SIG-M5 (cell line): ENCODE results near the gene KPRP.

Source experiments
- DNase-seq: peaks from one replicate; lab custom pipeline; 2025; lab: John Stamatoyannopoulos, UW

Gene KPRP

GRCh38 chr1:152757747-152758146 is at the start of gene KPRP:
KPRP (plus strand) TSS chr1:152758025; CDS start chr1:152759589, 1,564 bp downstream.
- DNase-seq, result no peak

- DNase-seq, result no peak
These were observed 39.6 kb upstream of the KPRP start for GRCh38 chr1:152718238-152718637.

- DNase-seq, result no peak
These were observed 32.6 kb upstream of the KPRP start for GRCh38 chr1:152725261-152725660.

- DNase-seq, result no peak
These were observed 28.8 kb upstream of the KPRP start for GRCh38 chr1:152728986-152729385.

DNA sequence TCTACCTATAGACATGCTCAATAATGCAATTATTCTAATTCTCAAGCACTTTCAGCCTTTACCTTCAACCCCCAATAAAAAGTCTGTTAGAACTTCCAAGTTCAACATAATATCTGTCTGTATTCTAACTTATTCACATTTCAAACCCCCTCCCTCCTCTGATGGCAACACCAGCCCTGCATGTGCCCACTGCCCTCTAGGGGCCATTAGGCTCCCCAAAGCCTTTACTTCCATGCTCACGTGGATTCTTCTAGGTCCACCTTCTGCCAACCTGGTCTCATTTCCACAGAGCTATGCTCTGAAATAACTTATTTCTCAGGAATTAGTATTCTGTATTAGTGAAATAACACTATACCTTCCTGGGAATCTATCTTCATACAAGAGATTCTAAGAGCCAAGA is 22.2 kb upstream of the KPRP start:
- DNase-seq, result no peak

DNA sequence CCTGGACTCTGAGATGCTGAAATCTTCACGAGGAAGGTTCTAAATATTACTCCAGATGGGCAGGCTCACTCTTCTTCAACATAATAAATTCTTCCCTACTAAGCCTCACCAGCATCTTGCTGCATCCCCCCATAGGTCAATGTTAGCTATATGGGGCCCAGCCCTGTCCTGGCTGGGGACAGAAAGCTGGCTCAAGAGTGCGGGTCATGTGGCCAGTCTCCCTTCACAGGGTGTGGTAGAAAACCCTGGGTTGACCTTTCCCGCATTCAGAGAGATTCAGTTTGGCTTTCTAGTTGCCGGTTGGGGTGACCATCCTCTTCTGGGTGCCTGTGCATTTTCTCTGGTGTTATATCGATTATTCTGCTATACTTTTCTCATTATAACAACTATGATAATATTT is 19.8 kb upstream of the KPRP start:
- DNase-seq, result no peak

DNA sequence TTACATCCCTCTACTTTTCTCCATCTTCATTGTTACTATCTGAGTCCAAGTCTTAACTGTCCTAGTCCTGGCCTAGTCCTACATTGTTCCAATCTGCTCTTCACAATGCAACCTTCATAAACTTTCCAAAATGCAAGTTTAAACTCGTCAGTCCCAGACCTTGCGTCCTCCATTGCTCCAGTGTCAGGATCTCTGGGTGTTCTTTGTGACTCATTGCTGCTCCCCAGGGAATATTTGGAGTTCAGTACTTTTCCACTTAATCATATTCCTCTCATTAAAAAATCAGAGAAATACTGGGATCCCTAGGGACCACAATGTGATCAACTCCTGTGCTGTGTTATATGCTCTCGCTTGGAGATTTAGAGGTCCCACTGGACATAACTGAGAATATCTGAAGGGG is 18.0 kb upstream of the KPRP start:
- no peak for DNase-seq

- DNase-seq, result no peak
These were observed 16.2 kb upstream of the KPRP start for GRCh38 chr1:152741656-152742055.

- no peak for DNase-seq
These were observed 14.3 kb upstream of the KPRP start for GRCh38 chr1:152743371-152744145.

- no peak for DNase-seq
These were observed 12.5 kb upstream of the KPRP start for GRCh38 chr1:152745289-152745704.

- no peak for DNase-seq
These were observed 11.9 kb upstream of the KPRP start for GRCh38 chr1:152745765-152746444.

DNA sequence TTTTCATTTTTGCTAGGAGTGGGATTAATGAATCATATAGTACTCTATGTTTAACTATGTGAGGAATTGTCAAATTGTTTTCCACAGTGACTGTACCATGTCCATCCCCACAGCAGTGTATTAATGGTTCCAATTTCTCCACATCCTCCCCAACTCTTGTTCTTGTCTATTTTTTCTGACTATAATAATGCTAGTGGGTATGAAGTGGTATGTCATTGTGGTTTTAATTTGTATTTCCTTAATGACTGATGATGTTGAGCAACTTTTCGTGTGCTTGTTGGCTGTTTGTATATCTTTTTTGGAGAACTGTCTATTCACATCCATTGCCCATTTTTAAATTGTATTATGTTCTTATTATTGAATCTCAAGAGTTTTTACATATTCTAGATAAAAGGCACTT is 10.0 kb upstream of the KPRP start:
- no peak for DNase-seq

DNA sequence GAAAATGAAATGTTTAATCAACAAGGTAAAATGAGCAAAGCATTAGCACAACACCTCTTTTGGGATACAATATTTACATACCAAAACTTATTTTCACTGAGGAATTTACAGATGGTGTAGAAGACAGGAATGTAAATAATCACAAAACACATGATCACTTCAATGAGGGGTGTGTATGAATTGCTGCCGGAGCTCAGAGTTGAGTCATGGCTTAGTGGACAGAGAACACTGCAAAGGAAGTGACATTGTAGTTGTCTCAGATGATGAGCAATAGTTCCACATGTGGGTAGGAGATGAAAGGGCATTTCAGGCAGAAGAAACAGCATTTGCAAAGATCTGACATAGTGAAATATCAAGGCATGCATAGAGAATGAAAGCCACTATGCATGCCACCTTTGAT is 5.6 kb upstream of the KPRP start:
- DNase-seq, result no peak

DNA sequence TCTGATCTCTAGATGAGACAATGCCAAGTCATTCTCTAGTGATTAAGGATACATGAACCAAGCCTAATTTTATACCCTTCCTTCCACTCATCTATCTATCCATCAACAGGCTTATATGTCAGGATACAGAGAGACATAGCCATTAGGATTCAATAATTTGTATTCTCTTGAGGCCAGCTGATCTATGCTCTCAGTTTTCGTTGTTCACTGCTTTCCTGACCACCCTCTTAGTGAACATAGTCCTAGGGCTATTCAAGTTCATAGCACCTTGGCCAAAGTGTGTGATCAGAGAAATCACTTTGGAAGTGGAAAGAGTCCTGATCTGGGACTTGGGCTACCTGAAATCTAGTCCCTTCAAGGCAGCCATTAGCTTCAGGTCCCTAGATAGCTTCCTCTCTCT is 4.2 kb upstream of the KPRP start:
- DNase-seq, result no peak

DNA sequence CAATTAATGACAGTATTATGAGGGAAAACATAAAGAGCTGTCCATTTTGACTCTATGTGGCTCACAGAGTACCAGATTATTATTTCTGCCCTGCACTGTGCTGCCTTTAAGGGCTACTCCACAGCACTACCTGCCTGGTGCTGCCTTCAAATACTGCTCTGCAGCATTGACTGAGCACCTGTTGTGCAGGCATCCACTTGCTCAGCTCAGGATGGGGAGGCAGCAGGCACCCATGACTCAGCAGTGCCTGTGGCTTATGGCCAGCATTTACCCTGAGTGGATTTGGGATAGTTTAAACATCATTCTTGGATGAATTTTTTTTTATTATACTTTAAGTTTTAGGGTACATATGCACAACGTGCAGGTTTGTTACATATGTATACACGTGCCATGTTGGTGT is 953 bp upstream of the KPRP start:
- DNase-seq, result no peak

GRCh38 chr1:152758636-152759035 is 811 bp downstream of the KPRP start:
- no peak for DNase-seq

DNA sequence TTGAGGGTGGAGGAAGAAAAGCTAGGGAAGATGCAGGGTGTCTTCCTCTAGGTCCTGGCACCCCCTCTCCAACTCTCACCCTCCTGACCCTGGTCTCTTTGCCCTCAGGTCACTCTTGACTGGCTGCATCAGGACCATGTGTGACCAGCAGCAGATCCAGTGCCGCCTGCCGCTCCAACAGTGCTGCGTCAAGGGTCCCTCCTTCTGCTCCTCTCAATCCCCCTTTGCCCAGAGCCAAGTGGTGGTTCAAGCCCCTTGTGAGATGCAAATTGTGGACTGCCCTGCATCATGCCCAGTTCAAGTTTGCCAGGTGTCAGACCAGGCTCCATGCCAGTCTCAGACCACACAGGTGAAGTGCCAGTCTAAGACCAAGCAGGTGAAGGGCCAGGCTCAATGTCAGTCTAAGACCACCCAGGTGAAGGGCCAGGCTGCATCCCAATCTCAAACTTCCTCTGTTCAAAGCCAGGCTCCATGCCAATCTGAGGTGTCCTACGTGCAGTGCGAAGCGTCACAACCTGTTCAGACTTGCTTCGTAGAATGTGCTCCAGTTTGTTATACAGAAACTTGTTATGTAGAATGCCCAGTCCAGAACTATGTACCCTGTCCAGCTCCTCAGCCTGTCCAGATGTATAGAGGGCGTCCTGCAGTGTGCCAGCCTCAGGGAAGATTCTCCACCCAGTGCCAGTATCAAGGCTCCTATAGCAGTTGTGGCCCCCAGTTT is 1.8 kb downstream of the KPRP start:
- no peak for DNase-seq

DNA sequence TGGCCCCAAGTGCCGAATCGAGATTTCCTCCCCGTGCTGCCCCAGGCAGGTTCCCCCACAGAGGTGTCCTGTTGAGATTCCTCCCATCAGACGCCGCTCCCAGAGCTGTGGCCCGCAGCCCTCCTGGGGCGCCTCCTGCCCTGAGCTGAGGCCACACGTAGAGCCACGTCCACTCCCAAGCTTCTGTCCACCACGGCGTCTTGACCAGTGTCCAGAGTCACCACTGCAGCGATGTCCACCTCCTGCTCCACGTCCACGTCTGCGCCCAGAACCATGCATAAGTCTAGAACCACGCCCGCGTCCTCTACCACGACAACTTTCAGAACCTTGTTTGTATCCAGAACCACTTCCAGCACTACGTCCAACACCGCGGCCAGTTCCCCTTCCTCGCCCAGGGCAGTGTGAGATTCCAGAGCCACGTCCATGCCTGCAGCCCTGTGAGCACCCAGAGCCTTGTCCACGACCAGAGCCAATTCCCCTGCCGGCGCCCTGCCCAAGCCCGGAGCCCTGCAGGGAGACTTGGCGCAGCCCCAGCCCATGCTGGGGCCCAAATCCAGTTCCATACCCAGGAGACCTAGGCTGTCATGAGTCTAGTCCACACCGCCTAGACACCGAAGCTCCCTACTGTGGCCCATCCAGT is 2.8 kb downstream of the KPRP start:
- DNase-seq, result no peak

- DNase-seq, result no peak
These were observed 3.9 kb downstream of the KPRP start for GRCh38 chr1:152761609-152762213.

DNA sequence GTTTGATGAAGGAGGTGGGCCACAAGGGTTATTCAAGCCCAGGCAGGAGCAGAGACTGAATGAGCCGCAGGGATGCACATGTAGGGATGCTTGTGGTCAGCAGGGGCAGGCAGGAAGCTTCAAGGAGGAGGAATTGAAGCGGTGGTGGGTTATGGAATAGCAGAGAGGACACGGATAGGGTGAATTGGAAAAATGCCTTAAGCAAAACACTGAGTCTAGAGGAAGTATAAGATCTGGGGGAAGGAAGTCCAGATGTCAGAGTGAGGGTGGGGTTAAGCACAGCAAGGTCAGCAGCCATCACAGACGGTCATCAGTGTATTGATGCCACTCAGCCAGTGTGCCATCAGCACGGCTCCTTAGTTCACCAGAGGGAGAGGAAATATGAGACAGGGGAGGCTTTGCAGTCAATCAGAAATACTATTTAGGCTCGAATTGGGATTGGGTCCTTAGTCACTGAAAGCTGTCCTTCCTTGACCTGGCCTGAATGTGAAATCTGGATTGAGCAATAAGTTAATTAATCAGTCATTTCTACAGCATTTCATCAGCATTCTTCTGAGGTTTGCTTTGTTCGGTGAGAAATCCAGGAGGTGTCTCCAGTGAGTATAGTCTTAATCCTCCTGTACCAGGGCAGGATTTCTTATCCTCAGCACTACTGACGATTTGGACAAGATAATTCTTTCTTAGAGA is 11.2 kb downstream of the KPRP start:
- DNase-seq, result no peak

DNA sequence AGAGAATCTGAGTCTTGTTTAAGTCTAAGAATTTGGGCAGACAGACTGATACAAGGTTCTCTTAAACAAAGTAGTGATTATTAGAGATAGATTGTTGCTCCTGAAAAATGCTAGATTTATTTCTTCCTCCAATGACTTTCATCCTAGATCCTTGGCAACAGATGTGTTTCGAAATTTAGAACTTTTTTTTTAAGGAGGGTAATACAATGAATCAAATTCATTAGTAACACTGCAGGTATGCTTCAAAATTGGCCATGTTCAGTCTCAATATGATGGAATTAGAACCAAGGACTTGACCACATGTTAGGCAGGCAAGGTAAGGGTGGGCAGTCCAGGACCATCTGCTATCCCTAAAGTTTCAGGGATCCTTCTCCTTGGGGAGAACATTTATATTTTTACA is 12.6 kb downstream of the KPRP start:
- DNase-seq, result no peak

DNA sequence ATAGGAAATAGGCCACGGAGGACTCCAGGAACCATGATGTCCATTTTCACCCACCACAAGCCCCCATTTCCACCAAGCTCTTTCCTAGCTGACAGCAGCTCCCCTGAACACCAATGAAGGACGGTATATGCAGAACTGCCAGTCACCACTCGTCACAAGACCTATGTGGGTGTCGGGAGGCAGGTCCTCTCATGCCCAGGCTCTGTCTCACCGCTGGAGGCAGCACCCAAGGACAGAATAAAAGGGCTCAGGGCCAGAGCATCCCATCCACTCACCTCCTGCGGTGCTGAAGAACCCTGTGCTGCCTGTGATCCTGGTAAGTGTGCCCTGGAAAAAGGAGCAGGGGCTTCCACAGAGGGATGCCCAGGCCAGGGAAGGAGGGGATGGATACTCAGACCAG is 17.1 kb downstream of the KPRP start, which contains the start of gene LCE1F:
LCE1F (plus strand) TSS at position 266 of the 400 bp plus-strand sequence. CDS start 1,232 bp downstream, outside the sequence.
- no peak for DNase-seq
